Measurements from ENCODE around the gene PCNX1.

The PCNX1 gene

GRCh38 chr14:71108398-71109119, 201.3 kb downstream of the PCNX1 start:
- TF ChIP-seq CTCF (conservative IDR thresholded peaks at IDR 0.05; ENCODE audit: low read depth), result no peak
- DNase-seq (ENCODE audit: low spot score), result no peak
- POLR2A ChIA-PET (ENCODE audit: low non-redundant PET), result no interaction called here
- CTCF ChIA-PET, result interaction anchor here (0.5 kb wide), 1 partner anchor 58 kb away, joined by 4 read pairs; no protein-coding TSS in a partner anchor
- H3K27ac ChIP-seq, result no peak overlapping the region

GRCh38 chr14:71113376-71113775, 206.1 kb downstream of the PCNX1 start:
- POLR2A ChIA-PET (ENCODE audit: low non-redundant PET), result no interaction called here
- CTCF ChIA-PET, result no interaction called here
- no peak for DNase-seq (ENCODE audit: low spot score)
- TF ChIP-seq CTCF (conservative IDR thresholded peaks at IDR 0.05; ENCODE audit: low read depth), result no peak
- no peak overlapping the region for H3K27ac ChIP-seq

GRCh38 chr14:71114565-71114964, 207.3 kb downstream of the PCNX1 start:
- no peak overlapping the region for H3K27ac ChIP-seq
- ChIA-PET CTCF (interaction anchor here (0.9 to 1.2 kb wide), 3 partner anchors 10 to 741 kb away, joined by 3 to 7 read pairs (median 4); no protein-coding TSS in a partner anchor), POLR2A (ENCODE audit: low non-redundant PET) (no interaction called here)
- no peak for DNase-seq (ENCODE audit: low spot score)
- no peak for TF ChIP-seq CTCF (conservative IDR thresholded peaks at IDR 0.05; ENCODE audit: low read depth)

GRCh38 chr14:71115306-71115705, 208.0 kb downstream of the PCNX1 start:
- no peak overlapping the region for H3K27ac ChIP-seq
- ChIA-PET CTCF (interaction anchor here (0.9 to 1.2 kb wide), 3 partner anchors 11 to 740 kb away, joined by 3 to 7 read pairs (median 4); no protein-coding TSS in a partner anchor), POLR2A (ENCODE audit: low non-redundant PET) (no interaction called here)
- TF ChIP-seq CTCF (conservative IDR thresholded peaks at IDR 0.05; ENCODE audit: low read depth), result no peak
- no peak for DNase-seq (ENCODE audit: low spot score)

- TF ChIP-seq CTCF (conservative IDR thresholded peaks at IDR 0.05; ENCODE audit: low read depth), result no peak
- ChIA-PET POLR2A (ENCODE audit: low non-redundant PET) (no interaction called here), CTCF (interaction anchor here (1.2 kb wide), 1 partner anchor 739 kb away, joined by 4 read pairs; no protein-coding TSS in a partner anchor)
- no peak overlapping the region for H3K27ac ChIP-seq
- no peak for DNase-seq (ENCODE audit: low spot score)
These were observed 208.7 kb downstream of the PCNX1 start for GRCh38 chr14:71115821-71116567.

GRCh38 chr14:71116568-71117122, 209.4 kb downstream of the PCNX1 start:
- CTCF ChIA-PET, result no interaction called here
- DNase-seq (ENCODE audit: low spot score), result no peak
- POLR2A ChIA-PET (ENCODE audit: low non-redundant PET), result no interaction called here
- no peak overlapping the region for H3K27ac ChIP-seq
- TF ChIP-seq CTCF (conservative IDR thresholded peaks at IDR 0.05; ENCODE audit: low read depth), result no peak

Measured in RWPE1 (cell line).